ENCODE results near the gene POM121L2.
"Not testable (repeated sequence)": the region's sequence is repeated elsewhere in the genome, so short reads cannot be mapped to it uniquely, and the experiment has no call there.

- TF ChIP-seq CTCF (IDR thresholded peaks at IDR 0.05 in 2 of 3, conservative IDR thresholded peaks at IDR 0.05 in 1 of 3; ENCODE audit: borderline replicate concordance in 1 of 3, insufficient read depth in 1 of 3, low read depth in 2 of 3, low read length in 2 of 3); FOSL1 (IDR thresholded peaks at IDR 0.05; ENCODE audit: low read depth); EZH2 (IDR thresholded peaks at IDR 0.05); EZH2phosphoT487 (IDR thresholded peaks at IDR 0.05; ENCODE audit: borderline replicate concordance); RAD21 (IDR thresholded peaks at IDR 0.05; ENCODE audit: low read depth); MAX (IDR thresholded peaks at IDR 0.05); SRF (IDR thresholded peaks at IDR 0.05; ENCODE audit: low read depth); JUND (IDR thresholded peaks at IDR 0.05); SIN3A (IDR thresholded peaks at IDR 0.05; ENCODE audit: low read depth); POLR2A (IDR thresholded peaks at IDR 0.05; ENCODE audit: borderline replicate concordance, extremely low read depth, insufficient read depth, insufficient read length); POLR2AphosphoS5 (IDR thresholded peaks at IDR 0.05; ENCODE audit: low read depth, low read length); YY1 (IDR thresholded peaks at IDR 0.05; ENCODE audit: extremely low read depth, insufficient replicate concordance, low read depth, low read length): not testable (repeated sequence)
- TF ChIP-seq, protein P1, sequence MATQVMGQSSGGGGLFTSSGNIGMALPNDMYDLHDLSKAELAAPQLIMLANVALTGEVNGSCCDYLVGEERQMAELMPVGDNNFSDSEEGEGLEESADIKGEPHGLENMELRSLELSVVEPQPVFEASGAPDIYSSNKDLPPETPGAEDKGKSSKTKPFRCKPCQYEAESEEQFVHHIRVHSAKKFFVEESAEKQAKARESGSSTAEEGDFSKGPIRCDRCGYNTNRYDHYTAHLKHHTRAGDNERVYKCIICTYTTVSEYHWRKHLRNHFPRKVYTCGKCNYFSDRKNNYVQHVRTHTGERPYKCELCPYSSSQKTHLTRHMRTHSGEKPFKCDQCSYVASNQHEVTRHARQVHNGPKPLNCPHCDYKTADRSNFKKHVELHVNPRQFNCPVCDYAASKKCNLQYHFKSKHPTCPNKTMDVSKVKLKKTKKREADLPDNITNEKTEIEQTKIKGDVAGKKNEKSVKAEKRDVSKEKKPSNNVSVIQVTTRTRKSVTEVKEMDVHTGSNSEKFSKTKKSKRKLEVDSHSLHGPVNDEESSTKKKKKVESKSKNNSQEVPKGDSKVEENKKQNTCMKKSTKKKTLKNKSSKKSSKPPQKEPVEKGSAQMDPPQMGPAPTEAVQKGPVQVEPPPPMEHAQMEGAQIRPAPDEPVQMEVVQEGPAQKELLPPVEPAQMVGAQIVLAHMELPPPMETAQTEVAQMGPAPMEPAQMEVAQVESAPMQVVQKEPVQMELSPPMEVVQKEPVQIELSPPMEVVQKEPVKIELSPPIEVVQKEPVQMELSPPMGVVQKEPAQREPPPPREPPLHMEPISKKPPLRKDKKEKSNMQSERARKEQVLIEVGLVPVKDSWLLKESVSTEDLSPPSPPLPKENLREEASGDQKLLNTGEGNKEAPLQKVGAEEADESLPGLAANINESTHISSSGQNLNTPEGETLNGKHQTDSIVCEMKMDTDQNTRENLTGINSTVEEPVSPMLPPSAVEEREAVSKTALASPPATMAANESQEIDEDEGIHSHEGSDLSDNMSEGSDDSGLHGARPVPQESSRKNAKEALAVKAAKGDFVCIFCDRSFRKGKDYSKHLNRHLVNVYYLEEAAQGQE (IDR thresholded peaks at IDR 0.05; ENCODE audit: low read depth): not testable (repeated sequence)
Observed at GRCh38 chr6:27267003-27267402, 45.1 kb downstream of the POM121L2 start.
